Neural cell (in vitro differentiated cells): ENCODE results near the gene AGR2.

Experiments
- CTCF ChIP-seq: fragments of 450-650 bp; IDR thresholded peaks from 2 replicates; pipeline ENCODE4 v1.5.1; 2014; ENCODE audit warnings: antibody characterized with exemption, mild to moderate bottlenecking, moderate library complexity; ENCODE audit not compliant: poor library complexity, severe bottlenecking
- EP300 ChIP-seq: fragments of 450-650 bp; conservative IDR thresholded peaks from 2 replicates; pipeline ENCODE4 v1.6.1; 2014; ENCODE audit warnings: antibody characterized with exemption, mild to moderate bottlenecking, moderate library complexity; ENCODE audit not compliant: poor library complexity, severe bottlenecking
- EZH2 ChIP-seq: fragments of 200-600, 300-800 bp; shearing (Covaris generic), sonication (generic); IDR thresholded peaks from 2 replicates; pipeline ENCODE4 v1.6.1; 2014; ENCODE audit warnings: antibody characterized with exemption, low read length, borderline replicate concordance, mild to moderate bottlenecking; ENCODE audit not compliant: insufficient read depth, poor library complexity, severe bottlenecking
- POLR2AphosphoS5 ChIP-seq: IDR thresholded peaks from 2 replicates; pipeline ENCODE4 v1.6.1; 2012
- RAD21 ChIP-seq: fragments of 450-650 bp; conservative IDR thresholded peaks from 2 replicates; pipeline ENCODE4 v1.6.1; 2014; ENCODE audit warnings: antibody characterized with exemption, mild to moderate bottlenecking, moderate library complexity
- TAF1 ChIP-seq: IDR thresholded peaks from 2 replicates; pipeline ENCODE4 v1.6.1; 2012; ENCODE audit warnings: low read depth
- TF ChIP-seq, protein P1 (sequence below): IDR thresholded peaks from 2 replicates; pipeline ENCODE4 v1.6.1; 2012; ENCODE audit warnings: borderline replicate concordance

GRCh38 chr7:16811551-16811950 lies 6.8 kb upstream of the AGR2 start:
- TF ChIP-seq EZH2 (no peak), CTCF (no peak), EP300 (no peak), RAD21 (no peak), TAF1 (no peak), POLR2AphosphoS5 (no peak)
- TF ChIP-seq, protein P1, sequence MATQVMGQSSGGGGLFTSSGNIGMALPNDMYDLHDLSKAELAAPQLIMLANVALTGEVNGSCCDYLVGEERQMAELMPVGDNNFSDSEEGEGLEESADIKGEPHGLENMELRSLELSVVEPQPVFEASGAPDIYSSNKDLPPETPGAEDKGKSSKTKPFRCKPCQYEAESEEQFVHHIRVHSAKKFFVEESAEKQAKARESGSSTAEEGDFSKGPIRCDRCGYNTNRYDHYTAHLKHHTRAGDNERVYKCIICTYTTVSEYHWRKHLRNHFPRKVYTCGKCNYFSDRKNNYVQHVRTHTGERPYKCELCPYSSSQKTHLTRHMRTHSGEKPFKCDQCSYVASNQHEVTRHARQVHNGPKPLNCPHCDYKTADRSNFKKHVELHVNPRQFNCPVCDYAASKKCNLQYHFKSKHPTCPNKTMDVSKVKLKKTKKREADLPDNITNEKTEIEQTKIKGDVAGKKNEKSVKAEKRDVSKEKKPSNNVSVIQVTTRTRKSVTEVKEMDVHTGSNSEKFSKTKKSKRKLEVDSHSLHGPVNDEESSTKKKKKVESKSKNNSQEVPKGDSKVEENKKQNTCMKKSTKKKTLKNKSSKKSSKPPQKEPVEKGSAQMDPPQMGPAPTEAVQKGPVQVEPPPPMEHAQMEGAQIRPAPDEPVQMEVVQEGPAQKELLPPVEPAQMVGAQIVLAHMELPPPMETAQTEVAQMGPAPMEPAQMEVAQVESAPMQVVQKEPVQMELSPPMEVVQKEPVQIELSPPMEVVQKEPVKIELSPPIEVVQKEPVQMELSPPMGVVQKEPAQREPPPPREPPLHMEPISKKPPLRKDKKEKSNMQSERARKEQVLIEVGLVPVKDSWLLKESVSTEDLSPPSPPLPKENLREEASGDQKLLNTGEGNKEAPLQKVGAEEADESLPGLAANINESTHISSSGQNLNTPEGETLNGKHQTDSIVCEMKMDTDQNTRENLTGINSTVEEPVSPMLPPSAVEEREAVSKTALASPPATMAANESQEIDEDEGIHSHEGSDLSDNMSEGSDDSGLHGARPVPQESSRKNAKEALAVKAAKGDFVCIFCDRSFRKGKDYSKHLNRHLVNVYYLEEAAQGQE, result no peak
